ENCODE measurements around the gene SHC3. TPM values are rescaled to one million over a fixed set of nuclear protein-coding genes. Genes with fewer than 3 reads are reported as not detected.

SHC3 gene
- total RNA-seq, 1 donor from 2014 or later, result 0.35 TPM

DNA sequence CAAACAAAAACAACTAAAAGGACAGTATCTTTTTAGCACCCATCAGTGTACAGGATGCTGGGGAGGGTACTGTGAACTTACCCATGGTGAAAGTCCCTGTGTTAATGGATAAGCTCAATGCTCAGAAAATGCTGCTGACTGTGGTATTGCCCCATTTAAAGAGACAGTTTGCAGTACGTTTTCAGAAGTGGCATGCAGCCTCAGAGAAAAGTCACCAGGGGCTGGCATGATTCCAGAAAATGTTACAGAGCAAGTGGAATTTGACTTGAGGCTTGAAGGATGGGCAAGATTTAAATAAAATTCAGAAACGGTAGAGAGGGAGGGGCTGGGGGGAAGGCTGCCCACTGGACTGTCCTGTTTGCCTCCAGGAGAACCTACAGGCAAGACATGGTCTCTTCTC, 180.1 kb downstream of the SHC3 start:
- intact Hi-C loops (cut with DNase I), result no loop called here
- ATAC-seq (ENCODE audit: poor library complexity) (peak; percentile 3), DNase-seq (no peak)

DNA sequence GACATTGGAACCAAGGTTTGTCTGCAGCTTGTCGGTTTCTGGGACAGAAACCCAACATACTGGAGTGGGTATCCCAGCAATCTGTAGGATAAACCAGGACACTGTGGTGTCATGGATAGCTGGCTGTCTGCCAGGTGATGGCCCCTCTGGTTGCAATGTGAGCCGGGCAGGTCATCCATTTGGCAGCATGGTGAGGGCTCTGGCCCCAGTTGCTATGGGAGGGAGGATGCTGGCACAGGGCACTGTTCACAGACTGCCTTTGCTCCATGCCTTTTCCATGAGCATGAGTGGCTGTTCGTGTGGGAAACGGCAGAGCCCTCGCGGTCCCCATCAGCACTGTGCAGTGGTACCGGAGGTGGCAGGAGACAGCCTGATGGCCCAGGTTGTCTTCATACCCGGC, 181.0 kb downstream of the SHC3 start:
- no peak for DNase-seq
- intact Hi-C loops (cut with DNase I), result no loop called here
- no peak for ATAC-seq (ENCODE audit: poor library complexity)

DNA sequence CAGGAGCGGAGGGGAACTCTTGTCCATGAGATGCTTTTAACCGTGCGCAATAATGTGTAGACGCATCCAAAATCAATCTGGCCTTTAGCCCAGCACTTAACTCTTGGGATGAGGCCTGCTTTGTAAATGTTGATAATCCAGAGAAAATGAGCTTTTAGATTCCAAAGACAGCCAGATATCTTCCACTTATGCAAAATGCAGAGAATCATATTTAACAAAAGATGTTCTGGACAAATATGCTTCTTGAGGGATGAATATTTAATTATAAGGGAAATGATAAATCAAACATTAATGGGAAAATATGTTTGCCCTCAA, 181.7 kb downstream of the SHC3 start:
- intact Hi-C loops (cut with DNase I), result no loop called here
- no peak for ATAC-seq (ENCODE audit: poor library complexity)
- DNase-seq, result no peak

DNA sequence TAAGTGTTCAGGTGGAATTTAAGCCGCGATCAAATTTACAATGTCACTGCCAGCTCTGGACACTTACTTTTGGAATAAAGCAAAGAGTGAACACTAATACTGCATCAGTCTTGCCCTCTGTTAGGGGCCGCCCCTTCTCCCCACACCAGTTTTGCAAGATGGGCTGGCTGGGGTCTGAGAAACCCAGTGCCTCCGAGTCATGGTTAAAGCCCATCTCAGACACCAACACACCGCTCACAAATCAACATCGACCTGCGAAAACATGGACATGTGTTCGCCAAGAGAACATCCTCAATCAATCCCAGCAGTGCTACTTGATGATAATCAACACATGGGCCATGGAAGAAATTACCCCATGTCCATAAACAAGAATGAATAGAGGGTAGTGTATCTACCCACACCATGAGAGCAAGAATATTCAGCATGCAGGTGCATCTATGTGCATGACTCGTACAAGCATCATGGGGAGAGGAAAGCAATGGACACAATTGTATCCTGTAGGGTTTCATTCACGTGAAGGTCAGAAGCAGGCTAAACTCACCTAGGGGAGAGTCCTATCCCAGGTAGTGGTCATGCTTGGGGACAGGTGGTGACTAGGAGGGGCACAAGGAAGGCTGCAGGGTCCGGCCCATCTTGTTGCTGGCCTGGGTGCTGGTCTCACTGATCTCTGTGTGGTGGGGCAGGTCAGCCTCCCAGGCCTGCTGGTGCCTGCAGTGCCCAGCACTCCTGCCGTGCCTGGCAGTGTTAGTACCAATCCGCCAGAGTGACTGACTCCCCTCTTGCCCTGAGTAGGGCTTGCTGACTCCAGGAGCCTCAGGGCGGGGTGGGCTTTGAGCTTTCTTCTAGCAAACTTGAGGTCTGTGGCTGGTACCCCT, 182.3 kb downstream of the SHC3 start:
- intact Hi-C loops (cut with DNase I), result no loop called here
- DNase-seq (no peak), ATAC-seq (ENCODE audit: poor library complexity) (no peak)

DNA sequence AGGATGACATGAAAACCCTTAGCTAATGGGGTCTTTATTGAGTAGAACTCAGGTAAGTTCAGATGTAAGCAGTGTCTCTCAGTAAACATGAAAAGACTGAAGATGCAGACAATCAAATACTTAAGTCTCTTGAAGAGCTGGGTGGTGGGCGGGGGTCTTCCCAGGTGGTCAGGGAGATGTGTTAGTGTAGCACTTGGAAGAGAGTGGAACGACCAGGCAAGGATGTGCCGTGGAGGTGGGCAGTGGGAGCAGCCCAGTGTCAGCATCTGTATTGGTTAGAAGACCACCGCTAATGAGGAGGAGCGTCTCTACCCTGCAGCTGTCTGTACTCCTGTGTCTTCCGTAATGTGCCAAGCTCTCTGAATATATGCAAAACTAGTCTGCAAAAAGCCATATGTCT, 183.0 kb downstream of the SHC3 start:
- no peak for ATAC-seq (ENCODE audit: poor library complexity)
- DNase-seq, result no peak
- intact Hi-C loops (cut with DNase I), result no loop called here

DNA sequence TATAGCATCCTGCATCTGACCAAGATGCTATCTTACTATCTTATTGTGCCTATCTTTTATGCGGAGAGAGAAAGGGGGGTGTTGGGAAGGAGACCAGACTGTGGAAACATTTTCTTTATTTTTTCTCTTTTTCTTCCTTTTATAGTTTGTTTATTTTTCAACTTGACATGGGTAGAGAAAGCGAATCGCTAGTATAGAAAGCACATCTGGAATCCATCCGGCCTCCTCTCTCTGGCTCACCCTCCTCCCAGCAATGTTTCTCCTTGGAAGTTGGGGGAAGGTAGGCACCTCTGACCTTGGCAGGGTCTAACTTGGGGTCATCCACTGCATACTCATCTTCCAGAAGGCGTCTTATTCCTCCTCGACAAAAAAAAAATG, 183.4 kb downstream of the SHC3 start:
- no peak for ATAC-seq (ENCODE audit: poor library complexity)
- DNase-seq, result no peak
- intact Hi-C loops (cut with DNase I), result no loop called here

DNA sequence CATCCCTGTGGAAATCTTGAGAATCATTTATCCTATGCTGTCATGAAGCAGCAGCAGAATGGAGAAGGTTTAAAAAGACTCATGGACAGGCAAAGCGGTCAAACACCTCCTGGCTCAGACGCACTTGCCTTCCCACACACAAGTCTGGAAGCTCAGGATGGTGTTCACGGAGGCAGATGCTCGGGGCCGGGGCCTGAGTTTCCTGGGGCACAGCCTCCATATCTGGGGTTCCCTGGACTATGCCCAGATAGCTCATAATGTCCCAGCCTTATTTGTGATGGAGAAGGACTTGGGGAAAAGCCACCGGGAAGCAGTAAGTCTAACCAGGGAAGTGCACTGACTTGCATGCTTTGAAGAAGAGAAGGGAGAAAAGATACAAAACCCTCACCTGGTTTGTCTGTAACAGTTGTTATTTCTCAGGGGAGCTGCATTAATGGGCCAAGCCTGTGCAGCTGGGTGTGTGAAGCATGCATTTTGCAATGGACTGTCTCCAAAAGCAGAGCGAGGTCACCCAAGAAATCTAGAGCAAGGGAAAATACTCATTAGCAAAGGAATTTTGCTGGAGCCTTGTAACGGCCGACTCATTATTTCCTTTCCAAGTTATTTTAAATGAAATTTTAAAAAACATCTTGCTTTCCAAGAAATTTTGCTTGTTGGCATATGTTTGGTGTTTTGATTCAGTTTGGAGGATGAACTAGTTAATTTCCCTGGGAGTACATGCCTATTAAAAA, 184.0 kb downstream of the SHC3 start:
- DNase-seq (no peak), ATAC-seq (ENCODE audit: poor library complexity) (no peak)
- intact Hi-C loops (cut with DNase I), result loop anchor here (5.0 kb wide), 2 partner anchors 47 to 212 kb away; no protein-coding TSS in a partner anchor

DNA sequence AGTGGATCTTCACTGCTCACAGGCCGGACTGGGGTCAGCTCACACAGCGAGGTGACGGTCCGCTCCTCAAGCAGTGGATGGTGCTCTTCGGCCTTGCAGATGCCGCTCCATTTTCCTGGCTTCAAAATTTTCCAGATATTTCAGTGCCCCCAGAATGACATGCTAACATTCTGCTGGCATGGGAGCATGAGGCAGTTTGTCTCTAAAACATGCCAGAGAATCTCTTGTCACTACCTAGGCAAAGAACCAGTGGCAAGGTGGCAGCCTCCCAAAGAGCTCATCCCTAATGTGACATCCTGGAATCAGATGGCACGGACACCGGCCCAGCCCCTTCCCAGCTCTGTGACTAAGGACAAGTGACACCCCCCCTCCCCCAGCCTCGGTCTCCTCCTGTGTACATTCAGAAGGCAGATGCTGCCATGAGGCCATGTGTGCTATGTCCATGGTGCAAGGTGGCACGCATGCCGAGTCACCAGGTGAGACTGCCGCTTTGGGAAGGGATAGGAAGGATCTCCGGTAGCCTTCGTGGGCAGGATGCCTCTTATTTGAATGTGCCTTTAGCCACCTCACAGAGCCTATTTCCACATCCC, 184.7 kb downstream of the SHC3 start:
- no peak for DNase-seq

DNA sequence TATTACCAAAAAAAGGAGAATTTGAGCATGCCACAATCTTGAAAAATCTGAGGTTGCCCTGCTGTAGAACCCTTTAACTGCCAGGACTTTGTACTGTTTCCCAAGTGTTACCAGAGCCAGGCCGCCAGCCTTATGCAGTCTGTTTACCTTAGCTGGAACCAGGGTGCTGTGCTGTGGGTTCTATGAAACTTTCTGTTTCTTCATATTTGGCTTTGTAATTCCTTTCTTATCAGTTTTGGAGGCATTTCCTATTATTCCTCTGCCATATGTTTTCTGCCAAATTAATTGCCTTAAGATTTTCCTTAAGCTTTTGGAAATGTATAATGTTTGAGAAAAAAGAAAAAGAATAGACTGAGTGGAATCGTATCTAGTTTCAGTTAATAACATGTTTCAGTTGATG, 185.3 kb downstream of the SHC3 start:
- ATAC-seq (ENCODE audit: poor library complexity), result no peak
- no peak for DNase-seq
- intact Hi-C loops (cut with DNase I), result loop anchor here (5.0 kb wide), 2 partner anchors 46 to 211 kb away; no protein-coding TSS in a partner anchor

More for the DNA sequence above, 184.7 kb downstream of the SHC3 start:
- ATAC-seq (ENCODE audit: poor library complexity), result no peak
- intact Hi-C loops (cut with DNase I), result loop anchor here (5.0 kb wide), 2 partner anchors 47 to 212 kb away; no protein-coding TSS in a partner anchor

DNA sequence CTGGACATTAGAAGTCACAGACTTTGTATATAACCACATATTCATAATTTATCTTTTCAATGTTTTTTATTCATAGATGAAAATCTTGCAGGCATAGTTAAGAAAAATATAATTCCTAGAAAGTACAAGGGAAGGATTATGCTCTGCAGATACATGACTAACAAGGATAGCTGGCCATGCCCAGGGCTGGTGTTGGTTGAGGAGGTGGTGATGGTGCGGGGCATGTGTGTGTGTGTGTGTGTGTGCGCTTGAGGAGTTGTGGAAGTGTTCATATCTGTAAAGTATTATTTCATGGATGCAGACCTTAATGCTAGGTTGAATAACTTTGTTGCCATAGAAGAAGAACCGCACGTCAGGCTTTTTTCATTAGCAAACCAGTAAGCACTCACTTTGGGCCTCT, 186.1 kb downstream of the SHC3 start:
- DNase-seq (no peak), ATAC-seq (ENCODE audit: poor library complexity) (no peak)
- intact Hi-C loops (cut with DNase I), result loop anchor here (5.0 kb wide), 2 partner anchors 45 to 210 kb away; no protein-coding TSS in a partner anchor

DNA sequence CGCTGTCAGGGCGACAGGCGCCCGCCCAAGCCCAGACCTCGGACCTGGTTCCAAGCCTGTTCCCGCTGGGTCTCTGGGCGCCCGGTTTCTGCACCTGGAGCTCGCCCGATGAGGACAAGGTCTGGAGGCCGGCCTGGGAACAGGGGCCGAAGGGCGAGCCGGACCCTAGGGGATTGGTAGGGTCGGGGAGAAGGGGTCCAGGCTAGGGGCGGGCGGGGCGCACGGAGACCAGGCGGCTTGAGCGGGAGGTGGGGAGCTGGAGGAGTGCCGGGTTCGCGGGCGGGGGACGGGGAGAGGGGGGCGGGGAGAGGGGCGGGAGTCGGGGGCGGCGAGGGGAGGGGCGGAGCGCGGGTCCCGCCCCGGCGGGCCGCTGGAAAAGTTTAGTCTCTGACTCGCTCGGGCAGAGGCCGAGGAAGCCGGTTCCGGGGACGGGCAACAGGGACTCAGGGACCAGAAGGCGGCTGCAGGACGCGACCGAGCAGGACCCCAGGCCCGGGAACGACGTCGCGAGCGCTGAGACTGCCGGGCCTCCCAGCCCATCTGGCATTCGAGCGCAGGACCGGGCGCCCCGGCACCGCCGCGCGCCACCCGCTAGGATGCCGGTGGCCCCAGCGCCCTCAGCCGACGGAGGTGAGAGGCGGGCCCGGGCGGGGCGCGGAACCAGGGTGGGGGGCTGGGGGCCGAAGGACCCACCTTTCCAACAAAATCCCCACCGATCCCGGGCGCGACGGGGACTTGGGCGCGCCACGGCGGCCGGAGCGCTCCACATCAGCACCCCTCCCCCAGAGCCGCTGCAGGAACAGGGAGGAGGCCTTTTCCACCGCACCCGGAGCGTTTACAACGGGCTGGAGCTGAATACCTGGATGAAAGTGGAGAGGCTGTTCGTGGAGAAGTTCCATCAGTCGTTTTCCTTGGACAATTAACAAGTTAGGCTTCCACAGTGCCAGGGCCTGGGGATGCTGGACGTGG, 187.3 kb downstream of the SHC3 start, which contains the start of gene S1PR3:
S1PR3 (plus strand) TSS at position 403 of the 969 bp plus-strand sequence. CDS start 9,733 bp downstream, outside the sequence.
- peak; percentile 90 for ATAC-seq (ENCODE audit: poor library complexity)
- DNase-seq, result peak; percentile 83
- intact Hi-C loops (cut with DNase I), result loop anchor here (5.0 kb wide), 2 partner anchors 44 to 209 kb away; no protein-coding TSS in a partner anchor

DNA sequence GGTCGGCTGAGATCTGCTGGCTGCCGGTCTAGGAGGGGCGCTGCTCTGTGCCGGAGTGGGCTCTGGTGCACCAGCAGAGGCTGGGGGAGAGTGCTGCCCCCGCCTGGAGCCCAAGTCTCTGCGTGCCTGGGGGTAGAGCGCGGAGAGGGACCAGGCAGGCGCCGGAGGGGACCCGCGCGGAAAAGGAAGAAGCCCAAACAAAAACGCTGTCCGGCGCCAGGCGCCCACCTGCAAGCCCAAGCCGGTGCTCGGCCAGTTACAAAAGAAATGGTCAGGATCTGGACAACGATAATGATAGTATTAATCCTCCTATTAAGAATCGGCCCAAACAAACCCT, 187.9 kb downstream of the SHC3 start:
- intact Hi-C loops (cut with DNase I), result loop anchor here (5.0 kb wide), 2 partner anchors 43 to 208 kb away; no protein-coding TSS in a partner anchor
- ATAC-seq (ENCODE audit: poor library complexity), result peak; percentile 54
- DNase-seq, result no peak

DNA sequence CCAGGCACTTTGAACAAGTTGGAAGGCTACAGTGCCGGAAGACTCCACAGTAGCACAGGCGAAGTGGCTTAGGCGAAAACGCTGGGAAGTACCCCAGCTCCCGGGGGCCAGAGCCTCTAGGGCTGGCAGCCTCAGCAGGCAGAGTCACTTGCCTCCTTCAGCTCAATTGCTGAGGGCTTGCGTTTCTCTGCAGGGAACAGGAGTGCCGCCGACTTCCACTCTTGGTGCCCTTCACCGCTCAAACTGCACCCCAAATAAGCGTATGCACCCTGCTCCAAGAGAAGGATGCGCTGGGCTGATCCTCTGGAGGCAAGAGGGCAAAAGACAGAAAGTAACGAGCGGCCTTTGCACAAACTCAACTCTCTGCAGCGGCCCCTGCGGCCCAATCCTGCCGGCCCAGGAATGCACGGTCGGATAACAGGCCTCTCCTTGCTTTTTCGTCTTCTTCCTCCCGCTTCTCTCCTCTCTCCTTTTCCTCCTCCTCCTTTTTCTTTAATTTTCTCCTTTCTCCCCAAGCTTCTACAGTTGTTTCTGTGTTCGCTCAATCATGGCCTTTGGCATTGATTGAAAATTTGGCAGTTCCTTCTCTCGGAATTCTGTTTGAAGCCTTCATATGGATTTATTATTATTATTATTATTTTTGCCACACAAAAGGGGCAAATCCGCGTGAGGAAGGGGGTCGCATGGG, 188.4 kb downstream of the SHC3 start:
- ATAC-seq (ENCODE audit: poor library complexity) (no peak), DNase-seq (no peak)
- intact Hi-C loops (cut with DNase I), result loop anchor here (5.0 kb wide), 2 partner anchors 43 to 208 kb away; no protein-coding TSS in a partner anchor

DNA sequence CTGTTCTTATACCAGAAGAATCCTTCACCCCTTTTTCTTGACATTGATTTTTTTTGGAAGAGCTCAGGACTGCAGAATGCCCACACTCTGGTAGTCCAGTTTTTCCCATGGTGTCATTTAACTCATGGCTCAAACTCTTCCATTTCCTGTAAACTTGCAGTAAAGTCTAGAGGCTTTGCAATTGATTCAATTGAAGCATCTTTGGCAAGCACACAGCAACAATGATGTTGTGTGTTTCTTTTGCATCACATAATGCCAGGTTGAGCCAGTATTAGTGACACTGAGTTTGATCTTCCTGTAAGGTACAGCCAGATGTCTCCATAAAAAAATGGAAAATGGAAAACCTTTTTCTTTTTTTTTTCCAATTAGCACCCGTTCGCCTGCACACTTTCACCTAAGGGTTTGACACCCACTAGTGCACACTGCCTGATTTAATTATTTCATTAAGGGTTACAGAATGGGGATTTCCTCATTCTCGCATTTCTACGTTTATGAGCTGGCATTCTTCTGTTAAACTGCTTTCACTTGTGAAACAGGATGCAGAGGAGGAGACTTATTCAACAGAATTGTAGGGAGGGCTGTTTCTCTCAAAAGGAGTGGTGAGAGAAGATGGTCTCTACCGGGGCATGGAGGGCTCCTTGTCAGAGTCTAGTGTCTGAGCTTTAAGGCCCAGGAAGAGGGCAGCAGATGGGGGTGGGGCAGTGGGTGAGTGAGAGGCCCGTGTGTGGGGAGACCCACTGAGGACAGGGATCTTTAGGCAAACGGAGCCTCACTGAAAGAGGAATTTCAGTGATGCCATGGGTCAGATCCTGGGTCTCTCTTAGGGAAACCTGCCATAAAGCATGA, 189.6 kb downstream of the SHC3 start:
- ATAC-seq (ENCODE audit: poor library complexity) (no peak), DNase-seq (no peak)
- intact Hi-C loops (cut with DNase I), result loop anchor here (10.0 kb wide), 1 partner anchor 114 kb away; no protein-coding TSS in a partner anchor

DNA sequence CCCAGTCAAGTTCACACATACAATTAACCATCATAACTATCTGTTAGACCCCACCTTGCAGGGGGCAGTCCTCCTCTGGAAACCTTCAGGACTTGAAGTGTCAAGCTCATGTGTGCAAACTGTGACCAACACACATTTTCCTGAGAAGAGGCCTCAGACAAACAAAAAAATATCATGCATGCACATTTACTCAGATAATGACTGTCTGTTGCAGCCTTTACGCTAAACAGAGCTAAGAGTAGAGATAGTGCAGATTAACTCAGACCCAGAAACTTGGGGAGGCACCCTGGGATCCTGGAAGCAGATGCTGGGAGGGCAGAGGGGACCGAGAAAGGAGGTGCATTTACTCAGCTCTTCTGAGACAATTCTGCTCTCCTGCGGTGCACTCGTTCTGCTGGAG, 191.0 kb downstream of the SHC3 start:
- intact Hi-C loops (cut with DNase I), result loop anchor here (10.0 kb wide), 1 partner anchor 113 kb away; no protein-coding TSS in a partner anchor
- DNase-seq, result no peak
- no peak for ATAC-seq (ENCODE audit: poor library complexity)

DNA sequence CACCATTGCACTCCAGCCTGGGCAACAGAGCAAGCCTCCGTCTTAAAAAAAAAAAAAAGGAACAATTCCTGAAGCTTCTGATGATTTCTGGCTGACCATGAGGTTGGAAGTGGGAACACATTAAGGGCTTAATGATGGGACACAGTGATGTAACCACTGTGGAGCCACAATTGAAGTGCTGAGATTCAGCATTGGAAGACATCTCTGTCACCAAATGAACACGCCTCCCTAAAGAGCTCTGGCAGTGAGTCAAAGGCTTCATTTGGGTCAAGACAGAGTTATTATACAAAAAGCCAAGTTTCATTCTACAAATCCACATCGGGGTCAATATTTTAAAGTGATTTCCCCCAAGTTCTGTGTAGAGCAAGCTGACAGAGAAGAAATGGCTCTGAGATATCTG, 191.8 kb downstream of the SHC3 start:
- DNase-seq (no peak), ATAC-seq (ENCODE audit: poor library complexity) (no peak)
- intact Hi-C loops (cut with DNase I), result loop anchor here (10.0 kb wide), 1 partner anchor 112 kb away; no protein-coding TSS in a partner anchor

DNA sequence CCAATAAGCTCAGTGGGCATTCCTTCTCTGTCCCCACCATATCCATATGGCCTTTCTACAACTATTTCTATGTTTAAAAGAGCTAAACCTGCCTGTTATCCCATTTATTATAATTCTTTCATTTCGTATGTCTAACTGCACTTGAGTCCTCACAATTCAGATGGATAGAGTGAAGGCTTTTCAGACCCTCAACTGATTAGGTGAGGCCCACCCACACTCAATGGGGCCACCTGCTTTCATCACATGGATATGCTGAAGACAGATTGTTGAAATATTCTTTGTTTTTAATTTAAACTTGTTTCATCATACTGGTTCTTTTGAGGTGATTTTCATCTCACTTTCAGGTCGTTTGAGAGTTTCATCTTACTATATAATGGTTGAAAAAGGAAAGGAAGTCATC, 193.0 kb downstream of the SHC3 start:
- intact Hi-C loops (cut with DNase I), result loop anchor here (10.0 kb wide), 1 partner anchor 111 kb away; no protein-coding TSS in a partner anchor
- DNase-seq (no peak), ATAC-seq (ENCODE audit: poor library complexity) (no peak)
